K562 (cell line): ENCODE data around the gene SMIM35. TPM values are rescaled to one million over a fixed set of nuclear protein-coding genes. Genes with fewer than 3 reads are reported as not detected.
"Not testable (repeated sequence)": the region's sequence is repeated elsewhere in the genome, so short reads cannot be mapped to it uniquely, and the experiment has no call there.

ENCODE experiments used
- ATAC-seq: fragments of 200-7000 bp; cut with Tn5 transposase; 3 replicates; pipeline ENCODE4 v1.9.1; 2020; ENCODE audit warnings: moderate library complexity
- BruUV-seq: library from RNA; stranded (reverse); fragments of 400-500 nt; replicated peaks from 2 replicates; lab custom pipeline; 2021; lab: Mats Ljungman, UMichigan
- CTCF ChIA-PET: fragments of 300-600 bp; formaldehyde crosslinking; extraction: SDS; loops from one replicate; lab custom pipeline; 2021; ENCODE audit warnings: low intra/inter-chr PET ratio; lab: Yijun Ruan, JAX
- POLR2A ChIA-PET: fragments of 300-600, 350-650 bp; sonication (Branson Sonifier 250); formaldehyde crosslinking; extraction: SDS; loops from one replicate; lab custom pipeline; 2021; ENCODE audit warnings: antibody characterized with exemption, inconsistent platforms; lab: Yijun Ruan, JAX
- DNase-seq, 4 experiments: peaks; one replicate each; pipeline versions ENCODE4 v3.0.0 to v3.0.0-alpha.2; 2011 to 2018; ENCODE audit warnings: low spot score in 3 of 4, mixed read lengths in 3 of 4; ENCODE audit errors: extremely low read depth in 1 of 4
- FAIRE-seq: peaks from 2 replicates; lab custom pipeline; 2011; peaks lifted over from hg19 to GRCh38; lab: Jason Lieb, UNC
- H2AFZ ChIP-seq: 2 replicates; pipeline ENCODE4 v1.6.0; 2011; ENCODE audit warnings: low read depth, low read length, control low read depth, inconsistent platforms
- H3K27ac ChIP-seq: fragments of 200-600 bp; 3 replicates; pipeline ENCODE4 v1.8.0; 2011; ENCODE audit warnings: low read depth, mild to moderate bottlenecking, control low read depth, inconsistent platforms, low read length, moderate library complexity, mixed read lengths; ENCODE audit errors: extremely low read depth
- H3K27me3 ChIP-seq, 2 experiments: fragments of 300-600 bp in 1 of 2; 2 replicates in 1 of 2; 3 replicates in 1 of 2; pipeline versions ENCODE4 v1.6.0 to v1.8.0; 2011; ENCODE audit warnings: inconsistent platforms in 2 of 2, low read length in 2 of 2, mild to moderate bottlenecking in 1 of 2, mixed read lengths in 1 of 2, moderate library complexity in 1 of 2; ENCODE audit not compliant: control insufficient read depth in 2 of 2, insufficient read depth in 2 of 2
- H3K36me3 ChIP-seq: fragments of 300-600 bp; 3 replicates; pipeline ENCODE4 v1.8.0; 2011; ENCODE audit warnings: mild to moderate bottlenecking, low read length, inconsistent platforms; ENCODE audit not compliant: control insufficient read depth, insufficient read depth
- H3K4me1 ChIP-seq, 2 experiments: fragments of 200-600 bp in 1 of 2; replicated peaks in 1 of 2; 2 replicates in 1 of 2; 3 replicates in 1 of 2; pipeline versions ENCODE4 v1.5.1 to v1.8.0; 2011; ENCODE audit warnings: inconsistent platforms in 2 of 2, low read length in 2 of 2, mild to moderate bottlenecking in 1 of 2, mixed read lengths in 1 of 2, moderate library complexity in 1 of 2; ENCODE audit not compliant: control insufficient read depth in 2 of 2, insufficient read depth in 2 of 2
- H3K4me2 ChIP-seq: 2 replicates; pipeline ENCODE4 v1.6.1; 2011; ENCODE audit warnings: low read length, control low read depth, inconsistent platforms, mixed read lengths; ENCODE audit not compliant: insufficient read depth
- H3K4me3 ChIP-seq: fragments of 200-600 bp; sonication (generic), shearing (Covaris generic); 2 replicates; pipeline ENCODE4 v1.5.1; 2016; ENCODE audit warnings: control low read depth, inconsistent platforms
- H3K79me2 ChIP-seq: fragments of 200-600 bp; 3 replicates; pipeline ENCODE4 v1.8.0; 2011; ENCODE audit warnings: low read length, inconsistent platforms; ENCODE audit not compliant: control insufficient read depth, insufficient read depth
- H3K9ac ChIP-seq, 2 experiments: 2 replicates each; pipeline versions ENCODE4 v1.6.0 to v1.6.1; 2011; ENCODE audit warnings: low read depth in 2 of 2, low read length in 2 of 2, control low read depth in 1 of 2, inconsistent platforms in 1 of 2, mild to moderate bottlenecking in 1 of 2, mixed read lengths in 1 of 2; ENCODE audit not compliant: insufficient read depth in 1 of 2
- H3K9me1 ChIP-seq: one replicate; pipeline ENCODE4 v1.6.0; 2011; ENCODE audit warnings: inconsistent platforms, mild to moderate bottlenecking, low read length, moderate library complexity; ENCODE audit not compliant: control insufficient read depth, insufficient read depth
- H3K9me3 ChIP-seq: replicated peaks from 2 replicates; pipeline ENCODE4 v1.5.1; 2011; ENCODE audit warnings: low read depth, low read length, inconsistent platforms; ENCODE audit not compliant: control insufficient read depth, insufficient read depth
- H4K20me1 ChIP-seq: replicated peaks from 2 replicates; pipeline ENCODE4 v1.6.1; 2011; ENCODE audit warnings: low read length, inconsistent platforms, mixed read lengths; ENCODE audit not compliant: control insufficient read depth, insufficient read depth
- ARHGAP35 ChIP-seq: fragments of 450-650 bp; IDR thresholded peaks from 2 replicates; pipeline ENCODE4 v1.6.1; 2018; ENCODE audit not compliant: partially characterized antibody
- CBFA2T2 ChIP-seq: fragments of 450-650 bp; conservative IDR thresholded peaks from 2 replicates; pipeline ENCODE4 v1.6.1; 2017; ENCODE audit warnings: mild to moderate bottlenecking
- CBFA2T3 ChIP-seq: fragments of 450-650 bp; IDR thresholded peaks from 2 replicates; pipeline ENCODE4 v1.6.1; 2017
- CCNT2 ChIP-seq: IDR thresholded peaks from 2 replicates; pipeline ENCODE4 v1.6.1; 2011; ENCODE audit warnings: borderline replicate concordance, low read depth, mild to moderate bottlenecking, moderate library complexity, mixed read lengths, low read length; ENCODE audit not compliant: insufficient read length; ENCODE audit errors: extremely low read depth
- FOXM1 ChIP-seq, 2 experiments: fragments of 450-650 bp in 1 of 2; sonication (generic) in 1 of 2; formaldehyde crosslinking in 1 of 2; IDR thresholded peaks; 2 replicates each; pipeline versions ENCODE4 v1.6.1 to v1.9.0; 2017 to 2022; ENCODE audit warnings: low read depth in 2 of 2, mild to moderate bottlenecking in 2 of 2, missing genetic modification reagents in 1 of 2, moderate library complexity in 1 of 2
- GATAD2A ChIP-seq: fragments of 450-650 bp; IDR thresholded peaks from 2 replicates; pipeline ENCODE4 v1.6.1; 2017
- HDAC2 ChIP-seq: fragments of 450-650 bp; IDR thresholded peaks from 2 replicates; pipeline ENCODE4 v1.6.1; 2016; ENCODE audit warnings: mild to moderate bottlenecking
- MYC ChIP-seq, 2 experiments: fragments of 250-450 bp in 1 of 2; sonication (Bioruptor Pico) in 1 of 2; IDR thresholded peaks; 2 replicates each; pipeline versions ENCODE4 v1.5.1 to v1.6.1; 2012 to 2021; ENCODE audit warnings: low read depth in 2 of 2, borderline replicate concordance in 1 of 2, improper control_type of control experiment in 1 of 2, low read length in 1 of 2, mild to moderate bottlenecking in 1 of 2, moderate library complexity in 1 of 2
- NFATC3 ChIP-seq: fragments of 450-650 bp; IDR thresholded peaks from 2 replicates; pipeline ENCODE4 v1.6.1; 2017; ENCODE audit warnings: mild to moderate bottlenecking
- TAF15 ChIP-seq: fragments of 200-400 bp; formaldehyde crosslinking; IDR thresholded peaks from 2 replicates; pipeline ENCODE4 v1.6.1; 2017; ENCODE audit warnings: mild to moderate bottlenecking, low read depth, low read length, moderate library complexity
- TBP ChIP-seq: optimal IDR thresholded peaks from 2 replicates; pipeline ENCODE3; 2011; ENCODE audit warnings: low read depth, low read length, improper control_type of control experiment
- TEAD4 ChIP-seq, 2 experiments: sonication (generic) in 1 of 2; formaldehyde crosslinking in 1 of 2; IDR thresholded peaks; 2 replicates each; pipeline versions ENCODE4 v1.6.1 to v1.8.0; 2012 to 2022; ENCODE audit warnings: borderline replicate concordance in 1 of 2, inconsistent platforms in 1 of 2, low read length in 1 of 2, mild to moderate bottlenecking in 1 of 2, missing genetic modification reagents in 1 of 2
- THRAP3 ChIP-seq: fragments of 450-650 bp; IDR thresholded peaks from 2 replicates; pipeline ENCODE4 v1.6.1; 2016; ENCODE audit warnings: mild to moderate bottlenecking, inconsistent platforms, borderline replicate concordance
- TRIM24 ChIP-seq, 2 experiments: fragments of 450-650 bp; IDR thresholded peaks; 2 replicates each; pipeline ENCODE4 v1.6.1; 2016
- ZNF143 ChIP-seq: sonication (generic); formaldehyde crosslinking; IDR thresholded peaks from 2 replicates; pipeline ENCODE4 v1.9.0; 2022; ENCODE audit warnings: mild to moderate bottlenecking, missing genetic modification reagents
- ZNF586 ChIP-seq: fragments of 450-650 bp; formaldehyde crosslinking; conservative IDR thresholded peaks from 2 replicates; pipeline ENCODE4 v1.4.0; 2020; ENCODE audit warnings: mild to moderate bottlenecking, moderate library complexity
- WGBS: fragments of 100-300 bp; shearing (Covaris generic); methylation state at CpG from one replicate; pipeline ENCODE4 v1.1.6; 2016; ENCODE audit warnings: low coverage, mixed read lengths; ENCODE audit not compliant: insufficient coverage; ENCODE audit errors: missing lambda C conversion rate; 5-methylcytosine and 5-hydroxymethylcytosine counted together
- in situ Hi-C: fragments of 300-500 bp; cut with MboI; formaldehyde crosslinking; loops from 4 replicates; pipeline ENCODE4 v1.15.0; 2018; ENCODE audit warnings: inconsistent platforms, mixed read lengths
- intact Hi-C: fragments of 100-400 bp; cut with micrococcal nuclease; formaldehyde crosslinking; loops from 2 replicates; pipeline ENCODE4 v1.14.2; 2022
- polyA plus RNA-seq, 8 experiments: library from polyadenylated mRNA; depleted of rRNA in 4 of 8; stranded (reverse) in 5 of 8; unstranded in 3 of 8; fragments of >200 nt; fragmentation: Nextera tagmentation in 2 of 8; fragmentation: Illumina TruSeq in 1 of 8; extraction: Ambion mirVana in 2 of 8; extraction: Trizol in 1 of 8; gene quantifications; 2 replicates each; pipeline versions ENCODE4 v1.2.1 to v1.2.3, GENCODE V29; 2011 to 2014; ENCODE audit warnings: inconsistent platforms in 1 of 8, missing spikeins in 1 of 8
- total RNA-seq, 7 experiments: library from RNA; depleted of rRNA in 6 of 7; stranded (reverse); fragments of >200 nt in 6 of 7; fragmentation: Illumina TruSeq in 2 of 7; extraction: Trizol in 2 of 7; gene quantifications; 2 replicates each; pipeline versions ENCODE4 v1.2.1 to v1.2.3, GENCODE V29; 2011 to 2021; ENCODE audit warnings: low replicate concordance in 1 of 7
- TF ChIP-seq, protein P1 (sequence below): sonication (generic); formaldehyde crosslinking; IDR thresholded peaks from 2 replicates; pipeline ENCODE4 v1.8.0; 2023; ENCODE audit warnings: mild to moderate bottlenecking, missing genetic modification reagents
- TF ChIP-seq, protein P2 (sequence below): fragments of 250-450 bp; sonication (Bioruptor Pico); IDR thresholded peaks from 2 replicates; pipeline ENCODE4 v1.8.0; 2021; ENCODE audit warnings: moderate library complexity, mild to moderate bottlenecking, inconsistent platforms

Gene SMIM35
- total and polyA plus RNA-seq, 9 of the 15 experiments (the other 6 are each of a cell fraction or from before 2014, with no cell fraction given) = 0.03 TPM; not detected in 7

DNA sequence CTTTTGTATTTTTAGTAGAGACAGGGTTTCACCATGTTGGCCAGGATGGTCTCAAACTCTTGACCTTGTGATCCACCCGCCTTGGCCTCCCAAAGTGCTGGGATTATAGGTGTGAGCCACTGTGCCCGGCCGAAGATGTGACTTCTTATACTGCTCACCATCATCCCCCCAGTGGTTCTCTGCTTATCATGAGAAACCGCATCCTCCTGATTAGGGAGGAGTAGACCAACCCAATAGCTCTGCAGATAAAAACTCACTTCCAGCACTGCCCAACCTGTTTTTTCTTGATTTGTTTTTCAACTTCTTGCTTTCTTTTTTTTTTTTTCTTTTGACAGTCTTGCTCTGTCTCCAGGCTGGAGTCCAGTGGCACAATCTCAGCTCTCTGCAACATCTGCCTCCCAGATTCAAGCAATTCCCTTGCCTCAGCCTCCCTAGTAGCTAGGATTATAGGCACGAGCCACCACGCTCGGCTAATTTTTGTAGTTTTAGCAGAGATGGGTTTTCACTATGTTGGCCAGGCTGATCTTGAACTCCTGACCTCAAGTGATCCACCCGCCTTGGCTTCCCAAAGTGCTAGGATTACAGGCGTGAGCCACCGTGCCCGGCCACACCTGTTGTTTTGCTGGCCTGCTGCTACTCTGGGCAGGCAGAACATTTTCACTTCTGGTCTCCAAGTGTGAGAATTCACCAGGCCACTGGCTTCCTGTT lies 79.0 kb downstream of the SMIM35 start (continued):
- peak; percentile 95 for TF ChIP-seq HDAC2
- peak; percentile 66 for TF ChIP-seq MYC (IDR thresholded peaks at IDR 0.05; ENCODE audit: low read depth, low read length)
- not testable (repeated sequence) for TF ChIP-seq MYC (CRISPR knock-in tag; IDR thresholded peaks at IDR 0.05; ENCODE audit: borderline replicate concordance, low read depth); FOXM1 (CRISPR knock-in tag; IDR thresholded peaks at IDR 0.05; ENCODE audit: low read depth)
- TF ChIP-seq FOXM1 (IDR thresholded peaks at IDR 0.05; ENCODE audit: low read depth) = peak; percentile 40; the same call in 1 of the 2 replicates
- TF ChIP-seq TRIM24 (IDR thresholded peaks at IDR 0.05) = peak; percentile 32 to 61; a peak in 3 of 4 replicates

DNA sequence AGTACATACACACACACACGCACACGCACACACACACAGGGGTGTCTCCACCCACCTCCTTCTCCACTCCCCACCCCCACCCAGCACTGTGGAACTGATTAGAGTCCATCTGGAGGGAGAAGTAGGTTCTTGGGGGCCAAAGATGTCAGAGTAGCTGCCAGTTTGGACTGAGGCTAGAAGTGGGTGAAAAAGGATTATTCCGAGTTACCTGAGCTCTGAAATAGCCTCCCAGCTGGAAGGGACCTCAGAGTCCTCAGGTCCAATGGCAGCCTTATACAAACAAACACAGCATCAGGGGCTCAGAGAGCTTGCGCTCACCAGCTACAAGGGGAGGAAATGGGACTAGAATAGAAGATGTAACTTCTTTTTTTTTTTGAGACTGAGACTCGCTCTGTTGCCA lies 79.7 kb downstream of the SMIM35 start:
- WGBS = 54% methylated on average over 2 of the region's 5 CpGs
- ATAC-seq = peak; percentile 4; the same call in 2 of the 3 replicates
- POLR2A ChIA-PET = interaction anchor here (0.8 to 1.3 kb wide), 4 partner anchors 8 to 18 kb away, joined by 3 to 4 read pairs (median 3); no protein-coding TSS in a partner anchor
- no TSS peak for BruUV-seq
- H3K27ac ChIP-seq = peak overlapping the region; percentile 19; the same call in 1 of the 3 replicates
- peak overlapping the region; percentile 29; the same call in 1 of the 2 replicates for H3K4me2 ChIP-seq
- no peaks in the 10 kb centered on the region; the same call in 1 of the 2 replicates for H3K9me3 ChIP-seq
- in situ Hi-C loops (no loop called here), intact Hi-C loops (no loop called here)
- H3K36me3 ChIP-seq = no peaks in the 10 kb centered on the region; the same call in 2 of the 3 replicates
- CTCF ChIA-PET = no interaction called here
- H4K20me1 ChIP-seq = no peaks in the 10 kb centered on the region
- H3K9ac ChIP-seq = no peak overlapping the region; a peak in 1 of 4 replicates
- no peak for FAIRE-seq
- H2AFZ ChIP-seq = peak overlapping the region; percentile 34; the same call in 1 of the 2 replicates
- peaks cover 72 to 90% of the 10 kb centered on the region in 2 experiments for H3K4me1 ChIP-seq
- no peaks in the 10 kb centered on the region for H3K27me3 ChIP-seq
- peak in 2 of 4 experiments; percentile 32 to 67 for DNase-seq
- no peaks in the 10 kb centered on the region for H3K9me1 ChIP-seq
- no peaks in the 10 kb centered on the region for H3K79me2 ChIP-seq
- no peak overlapping the region for H3K4me3 ChIP-seq
- no peak for TF ChIP-seq NFATC3
- TF ChIP-seq TAF15 = no peak
- TF ChIP-seq, protein P1, sequence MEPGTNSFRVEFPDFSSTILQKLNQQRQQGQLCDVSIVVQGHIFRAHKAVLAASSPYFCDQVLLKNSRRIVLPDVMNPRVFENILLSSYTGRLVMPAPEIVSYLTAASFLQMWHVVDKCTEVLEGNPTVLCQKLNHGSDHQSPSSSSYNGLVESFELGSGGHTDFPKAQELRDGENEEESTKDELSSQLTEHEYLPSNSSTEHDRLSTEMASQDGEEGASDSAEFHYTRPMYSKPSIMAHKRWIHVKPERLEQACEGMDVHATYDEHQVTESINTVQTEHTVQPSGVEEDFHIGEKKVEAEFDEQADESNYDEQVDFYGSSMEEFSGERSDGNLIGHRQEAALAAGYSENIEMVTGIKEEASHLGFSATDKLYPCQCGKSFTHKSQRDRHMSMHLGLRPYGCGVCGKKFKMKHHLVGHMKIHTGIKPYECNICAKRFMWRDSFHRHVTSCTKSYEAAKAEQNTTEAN (CRISPR knock-in tag) = no peak
- TF ChIP-seq TEAD4 (IDR thresholded peaks at IDR 0.05; ENCODE audit: low read length) = 0 out of 2 replicates have a peak, but pooled peaks have one; percentile 11
- no peak for TF ChIP-seq TEAD4 (CRISPR knock-in tag; IDR thresholded peaks at IDR 0.05; ENCODE audit: borderline replicate concordance)
- 0 out of 2 replicates have a peak, but pooled peaks have one; percentile 49 for TF ChIP-seq GATAD2A
- TF ChIP-seq CBFA2T3 = peak; percentile 63
- peak; percentile 29; the same call in 1 of the 2 replicates for TF ChIP-seq CBFA2T2
- no peak for TF ChIP-seq ZNF586 (CRISPR knock-in tag)
- TF ChIP-seq CCNT2 = no peak
- no peak for TF ChIP-seq ZNF143 (CRISPR knock-in tag)
- TF ChIP-seq, protein P2, sequence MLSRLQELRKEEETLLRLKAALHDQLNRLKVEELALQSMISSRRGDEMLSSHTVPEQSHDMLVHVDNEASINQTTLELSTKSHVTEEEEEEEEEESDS = no peak
- no peak for TF ChIP-seq ARHGAP35
- TF ChIP-seq THRAP3 = no peak
- no peak for TF ChIP-seq TBP
